NK-92 treated with Interleukin-12 subunit alpha and Interleukin-12 subunit beta, amount 100 ng/mL, for 24 hours (cell line): ENCODE data around the gene TRMT5.

Experiments
- DNase-seq: peaks from one replicate; lab custom pipeline; 2025; lab: John Stamatoyannopoulos, UW

TRMT5 gene

DNA sequence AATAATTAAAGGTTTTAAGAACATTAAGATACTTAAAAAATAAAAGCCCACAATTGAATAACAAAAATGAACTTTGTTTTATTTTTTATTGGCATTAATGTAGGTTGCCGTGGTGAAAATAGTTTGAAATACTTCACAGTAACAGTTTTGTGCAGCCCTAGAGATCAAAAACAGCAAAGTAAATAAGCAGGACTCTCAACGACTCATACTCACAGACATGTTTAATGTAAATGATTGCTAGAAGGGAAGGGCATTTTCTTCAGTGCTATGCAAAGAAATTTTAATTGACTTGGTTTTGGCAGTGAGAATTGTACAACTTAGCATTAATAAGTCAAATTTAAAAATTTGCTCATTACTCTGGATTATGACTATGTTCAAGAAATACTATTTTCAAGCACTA is 16.0 kb downstream of the TRMT5 start:
- no peak for DNase-seq

DNA sequence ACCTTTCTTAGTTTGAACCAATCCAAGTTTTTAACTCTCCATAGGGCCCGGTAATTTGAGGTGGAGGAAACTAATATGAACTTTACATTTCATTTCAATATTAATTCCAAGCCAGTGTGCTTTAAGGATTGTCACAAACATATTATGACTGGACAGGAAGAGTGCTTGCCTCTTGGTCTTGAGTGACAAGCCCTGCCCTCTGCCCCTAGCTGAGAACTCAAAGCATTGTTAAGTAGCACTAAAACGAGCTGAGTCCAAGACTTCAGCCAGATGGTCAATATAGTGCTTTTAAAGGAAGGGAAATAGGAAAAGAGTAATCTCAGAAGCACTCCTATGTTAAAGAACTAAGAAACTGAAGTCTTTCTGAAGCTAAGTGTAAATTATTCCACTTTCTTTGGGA is 17.1 kb downstream of the TRMT5 start:
- no peak for DNase-seq

DNA sequence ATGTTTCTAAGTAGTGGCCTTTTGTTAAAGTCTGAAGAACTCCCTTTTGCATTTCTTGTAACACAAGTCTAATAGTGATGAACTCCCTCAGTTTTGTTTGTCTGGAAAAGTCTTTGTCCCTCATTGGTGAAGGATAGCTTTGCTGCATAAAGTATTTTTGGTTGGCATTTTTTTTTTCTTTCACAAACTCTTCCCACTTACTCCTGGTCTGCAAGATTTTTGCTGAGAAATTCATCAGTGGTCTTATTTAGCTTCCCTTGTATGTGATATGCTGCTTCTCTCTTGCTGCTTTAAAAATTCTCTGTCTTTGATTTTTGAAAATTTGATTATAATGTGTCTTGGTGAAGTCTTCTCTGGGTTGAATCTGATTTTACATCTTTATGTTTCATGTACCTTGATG is 22.7 kb downstream of the TRMT5 start:
- DNase-seq, result no peak

DNA sequence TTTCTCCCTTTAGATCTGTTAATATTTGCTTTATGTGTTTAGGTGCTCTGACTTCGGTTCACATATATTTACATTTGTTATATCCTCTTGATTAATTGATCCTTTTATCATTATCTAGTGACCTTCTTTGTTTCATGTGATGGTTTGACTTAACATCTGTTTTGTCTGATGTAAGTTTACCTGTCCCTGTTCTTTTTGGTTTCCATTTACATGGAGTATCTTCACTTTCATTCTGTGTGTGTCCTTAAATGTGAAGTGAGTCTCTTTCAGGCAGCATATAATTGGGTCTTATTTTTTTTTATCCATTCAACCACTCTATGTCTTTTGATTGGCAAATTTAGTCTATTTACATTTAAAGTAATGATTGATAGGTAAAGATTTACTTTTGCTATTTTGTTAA is 24.2 kb downstream of the TRMT5 start:
- DNase-seq, result no peak

DNA sequence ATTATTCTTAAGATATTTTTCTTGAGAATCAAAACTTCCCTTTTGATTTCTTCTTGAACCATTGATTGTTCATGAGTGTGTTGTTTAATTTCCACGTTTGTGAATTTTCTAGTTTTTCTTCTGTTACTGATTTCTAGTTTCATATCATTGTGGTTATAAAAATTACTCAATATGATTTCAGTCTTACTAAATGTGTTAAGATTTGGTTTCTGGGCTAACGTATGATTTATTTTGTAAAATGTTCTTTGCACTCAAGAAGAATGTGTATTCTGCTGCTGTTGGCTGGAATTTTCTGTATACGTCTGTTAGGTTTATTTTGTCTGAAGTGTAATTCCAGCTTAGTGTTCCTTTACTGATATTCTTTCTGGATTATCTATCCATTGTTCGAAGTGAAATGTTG is 24.7 kb downstream of the TRMT5 start:
- DNase-seq, result no peak

DNA sequence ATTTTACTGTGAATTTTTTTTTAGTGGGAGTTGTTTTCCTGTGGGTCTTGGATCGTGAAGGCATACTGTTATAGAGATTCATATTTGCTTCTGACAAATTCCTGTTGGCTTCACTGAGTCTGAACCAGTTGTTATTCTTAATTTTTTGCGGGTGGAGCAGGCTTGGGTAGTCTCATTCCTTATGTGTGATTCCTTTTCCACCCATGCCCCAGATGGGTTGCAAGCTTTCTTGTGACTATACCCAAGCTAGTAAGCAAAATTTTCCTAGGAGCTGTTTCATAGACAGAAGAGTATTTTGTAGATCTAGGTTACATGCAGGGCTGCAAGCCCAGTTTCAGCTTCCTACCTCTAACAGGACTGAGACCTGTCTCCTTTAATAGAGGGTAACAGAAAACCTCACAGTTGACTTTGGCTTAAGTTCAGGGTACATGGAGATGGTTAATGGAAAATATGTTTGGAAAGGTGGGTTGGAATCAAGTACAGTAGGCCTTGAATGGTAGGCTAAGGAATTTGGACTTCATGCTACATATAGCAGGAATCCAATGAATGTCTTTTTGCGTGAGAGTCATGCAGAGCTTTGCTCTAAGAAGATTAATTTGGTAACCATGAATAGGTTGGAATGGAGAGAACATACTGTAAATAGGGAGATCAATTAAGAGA is 29.0 kb downstream of the TRMT5 start:
- DNase-seq, result no peak

DNA sequence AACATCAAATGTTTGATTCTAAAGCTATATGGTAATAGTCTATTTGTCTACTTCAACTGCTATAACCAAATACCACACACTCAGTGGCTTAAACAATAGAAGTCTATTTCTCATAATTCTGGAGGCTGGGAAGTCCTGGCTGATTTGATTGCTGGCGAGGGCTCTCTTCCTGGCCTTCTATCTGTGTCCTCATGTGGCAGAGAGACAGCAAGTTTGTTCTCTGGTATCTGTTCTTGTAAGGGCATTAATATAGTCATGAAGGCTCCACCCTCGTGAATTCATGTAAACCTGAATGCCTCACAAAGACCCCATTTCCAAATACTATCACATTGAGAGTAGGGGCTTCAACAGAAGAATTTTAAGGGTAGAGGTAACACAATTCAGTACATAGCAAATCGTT is 34.1 kb downstream of the TRMT5 start:
- DNase-seq, result no peak

DNA sequence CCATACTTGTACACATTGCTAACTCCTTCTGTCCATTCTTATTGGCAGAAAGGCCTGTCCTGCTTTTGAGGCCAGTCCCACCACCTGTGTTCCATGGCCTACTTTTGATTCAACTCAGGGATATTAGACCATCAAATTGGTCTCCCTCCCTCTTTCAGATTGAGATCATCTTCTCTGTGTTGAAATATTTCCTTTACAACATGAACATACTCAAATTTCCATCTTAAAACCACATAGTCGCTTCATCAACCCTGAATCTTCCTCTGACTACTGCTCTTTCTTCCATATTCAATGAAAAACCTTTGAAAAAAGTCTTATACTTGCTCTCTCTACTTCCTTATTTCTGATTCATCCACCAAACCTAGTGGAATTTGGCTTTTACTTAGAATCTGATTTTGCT is 34.9 kb downstream of the TRMT5 start:
- DNase-seq, result no peak

DNA sequence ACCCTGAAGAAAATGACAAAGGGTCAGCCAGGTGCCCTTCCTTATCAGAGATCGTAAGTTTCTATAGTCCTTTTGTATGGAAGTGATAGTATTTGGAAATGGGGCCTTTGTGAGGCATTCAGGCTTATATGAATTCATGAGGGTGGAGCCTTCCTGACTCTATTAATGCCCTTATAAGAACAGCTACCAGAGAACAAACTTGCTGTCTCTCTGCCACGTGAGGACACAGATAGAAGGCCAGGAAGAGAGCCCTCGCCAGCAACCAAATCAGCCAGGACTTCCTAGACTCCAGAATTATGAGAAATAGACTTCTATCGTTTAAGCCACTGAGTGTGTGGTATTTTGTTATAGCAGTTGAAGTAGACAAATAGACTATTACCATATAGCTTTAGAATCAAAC is 36.7 kb downstream of the TRMT5 start:
- no peak for DNase-seq

DNA sequence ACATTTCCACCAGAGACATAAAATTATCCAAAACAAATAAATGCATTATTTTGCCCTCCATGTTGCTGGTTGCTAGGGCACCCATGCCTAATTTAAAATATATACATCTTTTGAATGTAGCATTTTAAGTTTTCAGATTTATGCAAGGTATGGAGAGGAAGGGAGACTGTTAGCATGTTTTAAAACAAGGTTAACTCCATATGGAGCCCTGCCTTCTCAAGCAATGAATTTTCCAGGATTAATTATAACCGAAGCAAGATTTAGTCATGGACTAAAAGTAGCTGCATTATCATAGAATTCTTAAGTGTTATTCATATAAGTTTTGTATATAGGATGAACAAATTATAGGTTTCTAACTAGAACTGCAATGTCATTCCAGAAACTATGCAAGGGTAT is 37.2 kb downstream of the TRMT5 start:
- no peak for DNase-seq

DNA sequence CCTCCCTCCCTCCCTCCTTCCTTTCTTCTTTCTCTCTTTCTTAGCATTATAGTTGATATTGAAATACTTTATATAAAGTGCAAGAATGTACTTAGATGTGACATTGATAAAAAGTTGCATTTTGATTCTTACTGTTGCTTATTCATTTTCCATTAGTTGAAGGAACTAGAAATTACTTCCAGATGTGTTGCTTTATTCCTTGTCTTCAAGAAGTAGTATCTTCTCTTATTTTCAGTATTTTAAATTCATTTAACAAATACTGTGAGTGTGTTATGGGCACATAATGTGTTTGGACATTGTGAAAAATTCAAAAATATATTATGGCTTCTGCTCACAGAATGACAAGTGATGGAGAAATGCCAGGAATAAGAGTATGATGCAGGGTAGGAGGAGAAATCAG is 45.6 kb downstream of the TRMT5 start:
- DNase-seq, result no peak

DNA sequence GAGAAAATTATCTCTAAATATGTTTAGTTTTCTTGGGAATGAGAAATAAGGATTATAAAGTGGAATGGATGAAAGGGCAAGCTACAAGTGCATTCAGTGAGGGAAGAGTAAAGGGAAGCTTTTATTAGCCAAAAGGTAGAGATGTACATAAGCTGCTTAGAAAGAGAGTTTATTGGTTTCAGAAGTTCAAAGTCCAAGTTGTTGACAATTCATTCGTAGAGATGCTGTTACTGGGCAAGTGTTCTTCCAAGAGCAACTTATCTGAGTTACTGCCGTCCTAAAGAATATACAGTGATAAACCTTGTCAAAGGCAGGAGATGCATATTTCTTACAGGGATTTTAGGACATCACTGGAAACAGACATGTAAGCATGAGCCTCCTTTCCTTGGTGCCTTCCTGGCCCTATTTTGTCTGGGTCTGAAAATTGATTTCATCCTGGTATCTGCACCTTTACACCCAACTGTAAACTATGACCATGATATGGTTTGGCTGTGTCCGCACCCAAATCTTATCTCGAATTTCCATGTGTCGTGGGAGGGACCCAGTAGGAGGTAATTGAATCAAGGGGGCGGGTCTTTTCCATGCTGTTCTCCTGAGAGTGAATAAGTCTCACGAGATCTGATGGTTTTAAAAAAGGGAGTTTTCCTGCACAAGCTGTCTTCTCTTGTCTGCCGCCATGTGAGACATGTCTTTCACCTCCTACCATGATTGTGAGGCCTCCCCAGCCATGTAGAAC is 46.8 kb downstream of the TRMT5 start:
- DNase-seq, result no peak

DNA sequence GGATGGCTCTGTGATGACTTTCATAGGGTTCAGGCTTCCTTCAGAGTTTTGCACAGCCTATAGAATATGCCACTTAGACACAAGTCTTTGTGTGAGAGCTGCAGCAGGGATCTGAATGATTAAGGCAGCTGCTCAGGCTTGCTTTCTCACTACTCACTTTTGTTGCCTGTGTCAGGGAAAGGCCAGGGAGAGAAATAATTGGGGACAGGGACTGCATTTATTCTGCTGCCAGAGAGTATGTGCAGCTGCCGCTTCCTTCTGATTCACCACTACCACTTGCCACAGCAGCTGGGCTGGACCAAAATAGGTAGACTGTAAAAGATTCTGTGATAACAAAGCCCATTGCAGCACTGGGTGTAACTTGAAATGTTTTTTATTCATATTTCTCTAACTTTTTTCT is 49.7 kb downstream of the TRMT5 start:
- DNase-seq, result no peak

DNA sequence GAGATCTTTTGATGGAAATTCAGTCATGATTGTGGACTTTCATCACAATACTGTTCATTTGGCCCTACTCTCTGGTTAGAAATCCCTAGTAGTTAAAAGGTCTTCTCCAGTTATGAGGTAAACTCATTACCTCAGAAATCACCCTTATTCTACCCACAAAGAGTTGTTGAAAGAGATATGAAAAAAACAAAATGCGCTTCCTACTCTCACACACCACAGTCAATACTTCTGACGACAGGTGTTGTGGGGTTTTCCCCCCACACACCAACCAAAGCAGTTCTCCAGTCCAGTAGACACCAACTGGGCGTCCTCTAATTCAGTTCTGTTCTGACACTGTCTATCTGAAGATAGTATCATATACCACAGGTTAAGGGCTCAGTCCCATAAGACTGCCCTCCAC is 54.9 kb downstream of the TRMT5 start:
- no peak for DNase-seq

DNA sequence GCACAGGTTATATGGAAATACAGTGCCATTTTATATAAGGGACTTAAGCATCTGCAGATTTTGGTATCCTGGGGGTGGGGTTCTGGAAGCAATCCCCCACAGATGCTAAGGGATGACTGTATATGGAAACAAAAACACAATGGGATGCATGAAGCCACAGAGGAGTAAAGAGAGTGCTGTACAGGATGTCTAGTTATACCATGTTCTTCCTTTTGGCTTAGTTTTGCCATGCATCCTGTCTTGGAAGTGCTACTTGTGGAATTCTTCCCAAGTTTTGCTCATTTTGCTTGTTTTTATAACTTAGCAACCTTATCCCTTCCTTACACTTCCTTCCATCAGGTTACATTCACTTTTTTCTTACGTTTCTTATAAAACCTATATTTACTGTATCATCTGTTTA is 55.6 kb downstream of the TRMT5 start:
- no peak for DNase-seq

DNA sequence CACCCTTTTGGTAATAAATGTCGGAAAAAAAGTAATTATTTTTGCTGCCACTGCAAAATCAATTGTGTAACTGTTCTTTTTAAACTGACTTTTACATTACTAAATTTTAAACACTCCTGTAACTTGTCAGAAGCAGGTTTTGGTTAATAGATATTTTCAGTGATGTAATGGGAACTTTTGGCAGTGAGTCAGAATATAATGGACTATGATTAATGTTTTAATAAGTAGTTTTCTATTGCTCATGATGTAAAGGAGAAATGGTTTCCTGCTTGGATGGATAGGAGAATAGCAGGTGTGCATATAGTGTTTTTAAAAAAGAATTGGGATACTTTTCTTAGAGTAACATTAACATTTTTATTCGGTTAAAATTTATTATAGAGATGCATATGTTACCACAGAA is 58.8 kb downstream of the TRMT5 start:
- no peak for DNase-seq
